HEK293 (cell line): Measurements from ENCODE around the gene C1orf210.

Experiments used
- CTCF ChIA-PET: fragments of 350-600 bp; formaldehyde crosslinking; extraction: SDS; loops from one replicate; lab custom pipeline; 2021; ENCODE audit warnings: antibody characterized with exemption; lab: Yijun Ruan, JAX
- POLR2A ChIA-PET: fragments of 300-600 bp; formaldehyde crosslinking; extraction: SDS; loops from one replicate; lab custom pipeline; 2020; ENCODE audit warnings: antibody characterized with exemption, inconsistent platforms; lab: Yijun Ruan, JAX
- H3K27ac ChIP-seq: fragments of 200-500 bp; sonication (Bioruptor generic); 2 replicates; pipeline ENCODE4 v1.5.1; 2014; ENCODE audit warnings: low read depth, low read length, control low read depth, inconsistent platforms; ENCODE audit errors: extremely low read depth
- H3K36me3 ChIP-seq, 2 experiments: fragments of 200-500 bp in 1 of 2; sonication (Bioruptor generic) in 1 of 2; 1 replicate in 1 of 2; 2 replicates in 1 of 2; pipeline ENCODE4 v1.5.1; 2014 to 2017; ENCODE audit warnings: inconsistent platforms in 2 of 2, low read length in 2 of 2; ENCODE audit not compliant: control insufficient read depth in 2 of 2, insufficient read depth in 1 of 2
- H3K4me1 ChIP-seq: fragments of 200-500 bp; sonication (Bioruptor generic); 2 replicates; pipeline ENCODE4 v1.5.1; 2014; ENCODE audit warnings: mild to moderate bottlenecking, low read length, inconsistent platforms; ENCODE audit not compliant: control insufficient read depth, insufficient read depth
- H3K4me3 ChIP-seq: 2 replicates; pipeline ENCODE4 v1.5.1; 2011; ENCODE audit warnings: low read depth, mild to moderate bottlenecking, control low read depth, low read length, moderate library complexity
- H3K9me3 ChIP-seq: fragments of 200-500 bp; sonication (Bioruptor generic); 2 replicates; pipeline ENCODE4 v1.5.1; 2014; ENCODE audit warnings: low read depth, low read length, inconsistent platforms; ENCODE audit not compliant: control insufficient read depth, insufficient read depth
- GLI4 ChIP-seq: fragments of 450-650 bp; formaldehyde crosslinking; IDR thresholded peaks from 2 replicates; pipeline ENCODE4 v1.5.1; 2016; ENCODE audit warnings: missing biosample characterization, missing genetic modification characterization
- PATZ1 ChIP-seq: fragments of 450-650 bp; formaldehyde crosslinking; IDR thresholded peaks from 2 replicates; pipeline ENCODE4 v1.5.1; 2016; ENCODE audit warnings: missing biosample characterization, missing genetic modification characterization
- REST ChIP-seq: fragments of 450-650 bp; formaldehyde crosslinking; IDR thresholded peaks from 2 replicates; pipeline ENCODE4 v1.5.1; 2016; ENCODE audit warnings: missing biosample characterization, missing genetic modification characterization
- ZBTB11 ChIP-seq: fragments of 450-650 bp; formaldehyde crosslinking; conservative IDR thresholded peaks from 2 replicates; pipeline ENCODE4 v1.5.1; 2016; ENCODE audit warnings: low read depth, missing biosample characterization, missing genetic modification characterization
- ZEB2 ChIP-seq: fragments of 450-650 bp; formaldehyde crosslinking; IDR thresholded peaks from 2 replicates; pipeline ENCODE4 v1.5.1; 2016; ENCODE audit warnings: missing biosample characterization, missing genetic modification characterization
- ZNF148 ChIP-seq: fragments of 450-650 bp; formaldehyde crosslinking; IDR thresholded peaks from 2 replicates; pipeline ENCODE4 v1.5.0; 2017; ENCODE audit warnings: missing biosample characterization, missing genetic modification characterization, borderline replicate concordance
- ZNF174 ChIP-seq: fragments of 450-650 bp; formaldehyde crosslinking; IDR thresholded peaks from 2 replicates; pipeline ENCODE4 v1.5.0; 2017; ENCODE audit warnings: missing biosample characterization, mild to moderate bottlenecking, missing genetic modification characterization
- ZNF202 ChIP-seq: fragments of 450-650 bp; formaldehyde crosslinking; IDR thresholded peaks from 2 replicates; pipeline ENCODE4 v1.5.1; 2016; ENCODE audit warnings: missing biosample characterization, missing genetic modification characterization, borderline replicate concordance
- ZNF221 ChIP-seq: fragments of 450-650 bp; formaldehyde crosslinking; IDR thresholded peaks from 2 replicates; pipeline ENCODE4 v1.5.1; 2017; ENCODE audit warnings: missing biosample characterization, missing genetic modification characterization, borderline replicate concordance
- ZNF26 ChIP-seq: fragments of 450-650 bp; formaldehyde crosslinking; IDR thresholded peaks from 2 replicates; pipeline ENCODE4 v1.5.1; 2016; ENCODE audit warnings: missing biosample characterization, missing genetic modification characterization
- ZNF37A ChIP-seq: fragments of 450-650 bp; IDR thresholded peaks from 2 replicates; pipeline ENCODE4 v1.5.1; 2018; ENCODE audit warnings: missing biosample characterization, missing genetic modification characterization
- ZNF449 ChIP-seq: fragments of 450-650 bp; formaldehyde crosslinking; IDR thresholded peaks from 2 replicates; pipeline ENCODE4 v1.5.1; 2017; ENCODE audit warnings: missing biosample characterization, mild to moderate bottlenecking, missing genetic modification characterization, moderate library complexity
- ZNF555 ChIP-seq: fragments of 450-650 bp; formaldehyde crosslinking; conservative IDR thresholded peaks from 2 replicates; pipeline ENCODE4 v1.5.1; 2017; ENCODE audit warnings: missing biosample characterization, mild to moderate bottlenecking, missing genetic modification characterization, inconsistent platforms
- ZNF639 ChIP-seq: fragments of 450-650 bp; formaldehyde crosslinking; IDR thresholded peaks from 2 replicates; pipeline ENCODE4 v1.5.1; 2016; ENCODE audit warnings: missing biosample characterization, missing genetic modification characterization
- ZNF677 ChIP-seq: fragments of 450-650 bp; IDR thresholded peaks from 2 replicates; pipeline ENCODE4 v1.5.0; 2018; ENCODE audit warnings: missing biosample characterization, mild to moderate bottlenecking, missing genetic modification characterization, moderate library complexity
- ZNF843 ChIP-seq: fragments of 450-650 bp; formaldehyde crosslinking; IDR thresholded peaks from 2 replicates; pipeline ENCODE4 v1.5.1; 2016; ENCODE audit warnings: missing biosample characterization, missing genetic modification characterization

The C1orf210 gene

GRCh38 chr1:43306688-43307457 is 21.5 kb upstream of the C1orf210 start:
- no peak overlapping the region for H3K4me3 ChIP-seq
- no peak for TF ChIP-seq ZNF639
- TF ChIP-seq ZNF174 (tag by site-specific recombination): no peak
- TF ChIP-seq ZNF449 (tag by site-specific recombination): no peak
- no peak for TF ChIP-seq ZBTB11
- no peak for TF ChIP-seq ZEB2 (tag by site-specific recombination)
- TF ChIP-seq ZNF37A (tag by site-specific recombination): no peak
- no peak for TF ChIP-seq ZNF148
- no peak for TF ChIP-seq GLI4 (tag by site-specific recombination)
- no peak for TF ChIP-seq ZNF555
- no peak for TF ChIP-seq REST (tag by site-specific recombination)
- TF ChIP-seq ZNF26 (tag by site-specific recombination): no peak
- no peak for TF ChIP-seq ZNF843
- no peak for TF ChIP-seq ZNF677 (tag by site-specific recombination)
- no peak for TF ChIP-seq ZNF221 (tag by site-specific recombination)
- no peak for TF ChIP-seq ZNF202 (tag by site-specific recombination)
- no peak for TF ChIP-seq PATZ1
- H3K4me1 ChIP-seq: no peaks in the 10 kb centered on the region
- H3K27ac ChIP-seq: no peak overlapping the region
- H3K9me3 ChIP-seq: no peaks in the 10 kb centered on the region
- H3K36me3 ChIP-seq: no peaks in the 10 kb centered on the region
- CTCF ChIA-PET: no interaction called here
- POLR2A ChIA-PET: no interaction called here
